ENCODE measurements around the gene FOXN4. TPM values are rescaled to one million over a fixed set of nuclear protein-coding genes. Genes with fewer than 3 reads are reported as not detected.

The FOXN4 gene
- total and polyA plus RNA-seq, 9 of the 15 experiments (the other 6 are each of a cell fraction or from before 2014, with no cell fraction given) = not detected

DNA sequence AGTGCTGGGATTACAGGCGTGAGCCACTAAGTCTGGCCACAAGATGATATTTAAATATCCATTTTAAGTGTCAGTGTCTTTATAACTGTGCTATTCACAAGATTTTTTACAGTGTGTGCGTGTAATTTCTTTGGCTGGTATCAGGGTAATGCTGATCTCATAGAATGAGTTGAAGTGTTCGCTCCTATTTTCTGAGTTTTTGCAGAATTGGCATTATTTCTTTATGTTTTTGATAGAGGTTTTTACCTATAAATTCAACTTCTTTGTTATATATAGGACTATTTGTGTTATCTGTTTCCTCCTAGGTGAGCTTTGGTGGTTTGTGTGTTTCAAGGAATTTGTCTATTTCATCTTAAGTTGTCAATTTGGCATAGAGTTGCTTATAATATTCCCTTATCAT lies 45.6 kb downstream of the FOXN4 start (continued):
- TF ChIP-seq, protein P1, sequence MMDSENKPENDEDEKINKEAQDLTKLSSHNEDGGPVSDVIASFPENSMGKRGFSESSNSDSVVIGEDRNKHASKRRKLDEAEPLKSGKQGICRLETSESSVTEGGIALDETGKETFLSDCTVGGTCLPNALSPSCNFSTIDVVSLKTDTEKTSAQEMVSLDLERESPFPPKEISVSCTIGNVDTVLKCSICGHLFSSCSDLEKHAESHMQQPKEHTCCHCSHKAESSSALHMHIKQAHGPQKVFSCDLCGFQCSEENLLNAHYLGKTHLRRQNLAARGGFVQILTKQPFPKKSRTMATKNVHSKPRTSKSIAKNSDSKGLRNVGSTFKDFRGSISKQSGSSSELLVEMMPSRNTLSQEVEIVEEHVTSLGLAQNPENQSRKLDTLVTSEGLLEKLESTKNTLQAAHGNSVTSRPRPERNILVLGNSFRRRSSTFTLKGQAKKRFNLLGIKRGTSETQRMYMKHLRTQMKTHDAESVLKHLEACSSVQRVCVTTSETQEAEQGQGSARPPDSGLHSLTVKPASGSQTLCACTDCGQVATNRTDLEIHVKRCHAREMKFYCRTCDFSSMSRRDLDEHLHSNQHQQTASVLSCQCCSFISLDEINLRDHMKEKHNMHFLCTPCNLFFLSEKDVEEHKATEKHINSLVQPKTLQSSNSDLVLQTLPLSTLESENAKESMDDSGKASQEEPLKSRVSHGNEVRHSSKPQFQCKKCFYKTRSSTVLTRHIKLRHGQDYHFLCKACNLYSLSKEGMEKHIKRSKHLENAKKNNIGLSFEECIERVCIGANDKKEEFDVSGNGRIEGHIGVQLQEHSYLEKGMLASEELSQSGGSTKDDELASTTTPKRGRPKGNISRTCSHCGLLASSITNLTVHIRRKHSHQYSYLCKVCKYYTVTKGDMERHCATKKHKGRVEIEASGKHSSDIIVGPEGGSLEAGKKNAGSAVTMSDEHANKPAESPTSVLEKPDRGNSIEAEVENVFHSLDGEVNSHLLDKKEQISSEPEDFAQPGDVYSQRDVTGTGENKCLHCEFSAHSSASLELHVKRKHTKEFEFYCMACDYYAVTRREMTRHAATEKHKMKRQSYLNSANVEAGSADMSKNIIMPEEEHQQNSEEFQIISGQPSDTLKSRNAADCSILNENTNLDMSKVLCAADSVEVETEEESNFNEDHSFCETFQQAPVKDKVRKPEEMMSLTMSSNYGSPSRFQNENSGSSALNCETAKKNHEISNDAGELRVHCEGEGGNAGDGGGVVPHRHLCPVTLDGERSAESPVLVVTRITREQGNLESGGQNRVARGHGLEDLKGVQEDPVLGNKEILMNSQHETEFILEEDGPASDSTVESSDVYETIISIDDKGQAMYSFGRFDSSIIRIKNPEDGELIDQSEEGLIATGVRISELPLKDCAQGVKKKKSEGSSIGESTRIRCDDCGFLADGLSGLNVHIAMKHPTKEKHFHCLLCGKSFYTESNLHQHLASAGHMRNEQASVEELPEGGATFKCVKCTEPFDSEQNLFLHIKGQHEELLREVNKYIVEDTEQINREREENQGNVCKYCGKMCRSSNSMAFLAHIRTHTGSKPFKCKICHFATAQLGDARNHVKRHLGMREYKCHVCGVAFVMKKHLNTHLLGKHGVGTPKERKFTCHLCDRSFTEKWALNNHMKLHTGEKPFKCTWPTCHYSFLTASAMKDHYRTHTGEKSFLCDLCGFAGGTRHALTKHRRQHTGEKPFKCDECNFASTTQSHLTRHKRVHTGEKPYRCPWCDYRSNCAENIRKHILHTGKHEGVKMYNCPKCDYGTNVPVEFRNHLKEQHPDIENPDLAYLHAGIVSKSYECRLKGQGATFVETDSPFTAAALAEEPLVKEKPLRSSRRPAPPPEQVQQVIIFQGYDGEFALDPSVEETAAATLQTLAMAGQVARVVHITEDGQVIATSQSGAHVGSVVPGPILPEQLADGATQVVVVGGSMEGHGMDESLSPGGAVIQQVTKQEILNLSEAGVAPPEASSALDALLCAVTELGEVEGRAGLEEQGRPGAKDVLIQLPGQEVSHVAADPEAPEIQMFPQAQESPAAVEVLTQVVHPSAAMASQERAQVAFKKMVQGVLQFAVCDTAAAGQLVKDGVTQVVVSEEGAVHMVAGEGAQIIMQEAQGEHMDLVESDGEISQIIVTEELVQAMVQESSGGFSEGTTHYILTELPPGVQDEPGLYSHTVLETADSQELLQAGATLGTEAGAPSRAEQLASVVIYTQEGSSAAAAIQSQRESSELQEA (IDR thresholded peaks at IDR 0.05; ENCODE audit: low read depth) = no peak
- TF ChIP-seq NEUROD1 (IDR thresholded peaks at IDR 0.05; ENCODE audit: borderline replicate concordance, low read depth, low read length, partially characterized antibody) (no peak), CBX1 (IDR thresholded peaks at IDR 0.05; ENCODE audit: low read depth) (no peak)
- TF ChIP-seq, protein P2, sequence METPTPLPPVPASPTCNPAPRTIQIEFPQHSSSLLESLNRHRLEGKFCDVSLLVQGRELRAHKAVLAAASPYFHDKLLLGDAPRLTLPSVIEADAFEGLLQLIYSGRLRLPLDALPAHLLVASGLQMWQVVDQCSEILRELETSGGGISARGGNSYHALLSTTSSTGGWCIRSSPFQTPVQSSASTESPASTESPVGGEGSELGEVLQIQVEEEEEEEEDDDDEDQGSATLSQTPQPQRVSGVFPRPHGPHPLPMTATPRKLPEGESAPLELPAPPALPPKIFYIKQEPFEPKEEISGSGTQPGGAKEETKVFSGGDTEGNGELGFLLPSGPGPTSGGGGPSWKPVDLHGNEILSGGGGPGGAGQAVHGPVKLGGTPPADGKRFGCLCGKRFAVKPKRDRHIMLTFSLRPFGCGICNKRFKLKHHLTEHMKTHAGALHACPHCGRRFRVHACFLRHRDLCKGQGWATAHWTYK (CRISPR knock-in tag; IDR thresholded peaks at IDR 0.05) = no peak
